GM12878 (cell line): ENCODE measurements around the gene LSAMP. TPM values are rescaled to one million over a fixed set of nuclear protein-coding genes. Genes with fewer than 3 reads are reported as not detected.

ENCODE experiments used
- ATAC-seq: fragments of 200-7000 bp; cut with Tn5 transposase; 3 replicates; pipeline ENCODE4 v1.9.1; 2020; ENCODE audit warnings: mild to moderate bottlenecking, moderate library complexity
- BruUV-seq: library from RNA; stranded (reverse); fragments of 400-500 nt; replicated peaks from 2 replicates; lab custom pipeline; 2021; lab: Mats Ljungman, UMichigan
- CTCF ChIA-PET: fragments of 300-600 bp; sonication (Branson Sonifier 250); formaldehyde crosslinking; extraction: SDS; loops from one replicate; lab custom pipeline; 2021; ENCODE audit warnings: inconsistent platforms; lab: Yijun Ruan, JAX
- POLR2A ChIA-PET: fragments of 350-600 bp; formaldehyde crosslinking; extraction: SDS; loops from one replicate; lab custom pipeline; 2021; ENCODE audit warnings: inconsistent platforms; lab: Charles Lee
- RAD21 ChIA-PET: fragments of 300-600 bp; sonication (Branson Sonifier 250); formaldehyde crosslinking; loops from one replicate; lab custom pipeline; 2023; ENCODE audit warnings: antibody characterized with exemption; ENCODE audit not compliant: unreplicated experiment; lab: Charles Lee
- SMC1A ChIA-PET: fragments of 300-600 bp; sonication (Branson Sonifier 250); formaldehyde crosslinking; loops from one replicate; lab custom pipeline; 2023; ENCODE audit not compliant: unreplicated experiment, uncharacterized antibody; lab: Charles Lee
- DNase-seq: peaks from one replicate; pipeline ENCODE4 v3.0.0-alpha.2; 2011; ENCODE audit warnings: low read depth, low spot score
- FAIRE-seq: peaks from 3 replicates; lab custom pipeline; 2011; peaks lifted over from hg19 to GRCh38; lab: Jason Lieb, UNC
- H2AFZ ChIP-seq: 2 replicates; pipeline ENCODE4 v1.6.0; 2011; ENCODE audit warnings: low read depth, low read length, control low read depth; ENCODE audit not compliant: control insufficient read depth
- H3K27ac ChIP-seq: 2 replicates; pipeline ENCODE4 v1.5.1; 2011; ENCODE audit warnings: control low read depth; ENCODE audit not compliant: control insufficient read depth, insufficient read depth
- H3K27me3 ChIP-seq, 2 experiments: replicated peaks in 1 of 2; 2 replicates each; pipeline versions ENCODE4 v1.6.0 to v1.6.1; 2011; ENCODE audit warnings: low read length in 1 of 2; ENCODE audit not compliant: control insufficient read depth in 2 of 2, insufficient read depth in 2 of 2
- H3K36me3 ChIP-seq, 2 experiments: 2 replicates each; pipeline ENCODE4 v1.5.1; 2011; ENCODE audit warnings: low read length in 1 of 2; ENCODE audit not compliant: control insufficient read depth in 2 of 2, insufficient read depth in 2 of 2
- H3K4me1 ChIP-seq: 2 replicates; pipeline ENCODE4 v1.6.1; 2011; ENCODE audit warnings: mild to moderate bottlenecking, low read length, moderate library complexity, mixed read lengths; ENCODE audit not compliant: control insufficient read depth, insufficient read depth
- H3K4me2 ChIP-seq: 2 replicates; pipeline ENCODE4 v1.6.0; 2011; ENCODE audit warnings: control low read depth; ENCODE audit not compliant: control insufficient read depth, insufficient read depth
- H3K4me3 ChIP-seq: fragments of 200-600 bp; sonication (generic); 2 replicates; pipeline ENCODE4 v1.5.1; 2016
- H3K79me2 ChIP-seq: 2 replicates; pipeline ENCODE4 v1.6.0; 2011; ENCODE audit warnings: low read length; ENCODE audit not compliant: control insufficient read depth, insufficient read depth
- H3K9ac ChIP-seq: 2 replicates; pipeline ENCODE4 v1.8.0; 2011; ENCODE audit warnings: low read length, control low read depth, mixed read lengths; ENCODE audit not compliant: control insufficient read depth, insufficient read depth
- H3K9me3 ChIP-seq: replicated peaks from 3 replicates; pipeline ENCODE4 v1.5.1; 2011; ENCODE audit warnings: mild to moderate bottlenecking, low read length; ENCODE audit not compliant: control insufficient read depth, insufficient read depth
- H4K20me1 ChIP-seq: 2 replicates; pipeline ENCODE4 v1.6.0; 2011; ENCODE audit not compliant: control insufficient read depth, insufficient read depth
- BRCA1 ChIP-seq: IDR thresholded peaks from 2 replicates; pipeline ENCODE4 v1.6.1; 2011; ENCODE audit warnings: low read depth, low read length, improper control_type of control experiment
- CHD2 ChIP-seq: IDR thresholded peaks from 2 replicates; pipeline ENCODE4 v1.6.1; 2011; ENCODE audit warnings: low read depth, low read length, improper control_type of control experiment, borderline replicate concordance
- FOXM1 ChIP-seq: IDR thresholded peaks from 2 replicates; pipeline ENCODE4 v1.6.1; 2012; ENCODE audit warnings: low read depth, mild to moderate bottlenecking, inconsistent platforms, low read length, moderate library complexity
- IRF4 ChIP-seq: IDR thresholded peaks from 2 replicates; pipeline ENCODE4 v1.6.1; 2011; ENCODE audit warnings: low read depth, low read length
- KDM1A ChIP-seq: fragments of 200-600 bp; sonication (generic); IDR thresholded peaks from 2 replicates; pipeline ENCODE4 v1.6.1; 2016; ENCODE audit warnings: borderline replicate concordance
- LARP7 ChIP-seq: fragments of 450-650 bp; IDR thresholded peaks from 2 replicates; pipeline ENCODE4 v1.6.1; 2017; ENCODE audit warnings: mild to moderate bottlenecking
- MYC ChIP-seq: IDR thresholded peaks from 2 replicates; pipeline ENCODE4 v1.6.1; 2011; ENCODE audit warnings: mild to moderate bottlenecking, low read length, moderate library complexity, inconsistent platforms; ENCODE audit not compliant: insufficient read depth, insufficient replicate concordance, insufficient read length, severe bottlenecking
- NR2F1 ChIP-seq: fragments of 450-650 bp; conservative IDR thresholded peaks from 2 replicates; pipeline ENCODE4 v1.6.1; 2017; ENCODE audit warnings: mild to moderate bottlenecking
- RUNX3 ChIP-seq: IDR thresholded peaks from 2 replicates; pipeline ENCODE4 v1.6.1; 2012; ENCODE audit warnings: low read length, inconsistent platforms
- SMARCA5 ChIP-seq: fragments of 450-650 bp; IDR thresholded peaks from 2 replicates; pipeline ENCODE4 v1.6.1; 2017; ENCODE audit warnings: mild to moderate bottlenecking
- TCF7 ChIP-seq: IDR thresholded peaks from 2 replicates; pipeline ENCODE4 v1.6.1; 2014; ENCODE audit warnings: antibody characterized with exemption, borderline replicate concordance
- WRNIP1 ChIP-seq: IDR thresholded peaks from 2 replicates; pipeline ENCODE4 v1.6.1; 2011; ENCODE audit warnings: low read depth, low read length, improper control_type of control experiment, borderline replicate concordance
- ZNF592 ChIP-seq: fragments of 450-650 bp; IDR thresholded peaks from 2 replicates; pipeline ENCODE4 v1.6.1; 2017; ENCODE audit warnings: mild to moderate bottlenecking, moderate library complexity
- WGBS: methylation state at CpG from one replicate; pipeline ENCODE4 v1.1.6; 2016; ENCODE audit warnings: low lambda C conversion rate; ENCODE audit not compliant: insufficient replicate concordance, insufficient coverage; ENCODE audit errors: missing lambda C conversion rate; 5-methylcytosine and 5-hydroxymethylcytosine counted together
- in situ Hi-C: fragments of 300-500 bp; cut with MboI; formaldehyde crosslinking; loops from 9 replicates; pipeline ENCODE4 v1.14.3; 2018; ENCODE audit warnings: mixed read lengths
- intact Hi-C: fragments of 100-400 bp; cut with micrococcal nuclease; formaldehyde crosslinking; loops from one replicate; pipeline ENCODE4 v1.14.2; 2022; ENCODE audit not compliant: unreplicated experiment
- polyA plus RNA-seq, 11 experiments: library from polyadenylated mRNA; depleted of rRNA in 4 of 11; unstranded in 6 of 11; stranded (reverse) in 5 of 11; fragments of >200 nt; fragmentation: Nextera tagmentation in 4 of 11; fragmentation: Illumina TruSeq in 1 of 11; extraction: Ambion mirVana in 4 of 11; extraction: Trizol in 1 of 11; gene quantifications; 1 replicate in 1 of 11; 2 replicates in 10 of 11; pipeline versions ENCODE4 v1.2.1 to v1.2.3, GENCODE V29; 2011 to 2016; ENCODE audit warnings: inconsistent platforms in 2 of 11, missing spikeins in 2 of 11, low read depth in 1 of 11
- total RNA-seq, 4 experiments: library from RNA; depleted of rRNA in 3 of 4; stranded (reverse); fragments of >200 nt in 3 of 4; fragmentation: Illumina TruSeq in 1 of 4; extraction: Trizol in 1 of 4; gene quantifications; 2 replicates each; pipeline versions ENCODE4 v1.2.1 to v1.2.3, GENCODE V29; 2013 to 2021

Gene LSAMP
- total and polyA plus RNA-seq, 10 of the 15 experiments (the other 5 are each of a cell fraction or from before 2014, with no cell fraction given) = 2.0 to 12.7 (median 6.5) TPM

GRCh38 chr3:116164039-116164438 lies 281.2 kb downstream of the LSAMP start:
- H3K4me1 ChIP-seq = no peaks in the 10 kb centered on the region
- H3K9me3 ChIP-seq = no peaks in the 10 kb centered on the region
- WGBS = 2% methylated on average over 2 of the region's 2 CpGs
- ATAC-seq (no peak), FAIRE-seq (no peak), DNase-seq (no peak)
- ChIA-PET RAD21 (no interaction called here), SMC1A (no interaction called here), POLR2A (no interaction called here), CTCF (interaction anchor here (0.7 kb wide), 1 partner anchor 13 kb away, joined by 4 read pairs; no protein-coding TSS in a partner anchor)
- no peaks in the 10 kb centered on the region for H3K36me3 ChIP-seq
- no peaks in the 10 kb centered on the region for H3K27me3 ChIP-seq
- no peaks in the 10 kb centered on the region for H4K20me1 ChIP-seq
- in situ Hi-C loops (no loop called here), intact Hi-C loops (no loop called here)
- no peaks in the 10 kb centered on the region for H3K79me2 ChIP-seq
- no peak overlapping the region for H3K9ac ChIP-seq
- TF ChIP-seq NR2F1 = no peak
- no peak for TF ChIP-seq KDM1A
- no peak for TF ChIP-seq MYC
- no peak for TF ChIP-seq FOXM1
- no peak for TF ChIP-seq BRCA1
- no peak for TF ChIP-seq IRF4
- no peak for TF ChIP-seq WRNIP1
- no peak for TF ChIP-seq RUNX3
- TF ChIP-seq LARP7 = no peak
- TF ChIP-seq ZNF592 = no peak
- TF ChIP-seq TCF7 = no peak
- no peak for TF ChIP-seq SMARCA5
- no peak for TF ChIP-seq CHD2
- H3K4me2 ChIP-seq = no peak overlapping the region
- H3K27ac ChIP-seq = no peak overlapping the region
- H3K4me3 ChIP-seq = no peak overlapping the region
- H2AFZ ChIP-seq = no peak overlapping the region
- BruUV-seq = no TSS peak
